ENCODE data around the gene ENPP3.

Gene ENPP3

DNA sequence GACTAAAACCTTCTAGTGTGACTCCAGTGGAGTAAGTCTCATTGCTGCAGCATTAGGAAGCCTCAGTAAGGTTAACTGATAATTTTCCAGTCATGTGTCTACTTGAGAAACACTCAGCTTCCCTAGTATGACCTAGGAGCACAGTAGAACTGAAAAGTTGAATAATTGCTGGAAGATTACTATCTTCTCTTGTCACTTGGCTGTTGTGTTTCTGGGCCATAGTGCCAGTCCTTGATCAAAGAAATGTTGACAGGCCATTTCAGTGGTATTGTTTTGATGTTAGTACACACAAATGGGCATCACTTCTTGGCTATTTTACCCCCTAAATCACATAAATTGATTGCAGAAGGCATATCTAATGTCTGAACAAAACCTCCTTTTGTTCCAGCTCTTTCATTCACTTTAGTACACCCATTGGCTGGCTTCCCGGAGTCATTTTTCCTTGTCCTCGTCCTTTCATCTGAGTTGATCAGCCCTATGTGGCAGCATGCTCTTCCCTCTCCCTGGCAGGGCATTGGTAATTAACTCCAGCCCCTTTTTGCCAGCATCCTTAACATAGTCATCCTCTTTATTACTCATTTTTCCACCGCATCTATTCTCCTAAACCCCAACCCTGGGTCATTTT, 6.0 kb downstream of the ENPP3 start:
- DNase-seq: peak in 1 of 2 experiments; percentile 17

DNA sequence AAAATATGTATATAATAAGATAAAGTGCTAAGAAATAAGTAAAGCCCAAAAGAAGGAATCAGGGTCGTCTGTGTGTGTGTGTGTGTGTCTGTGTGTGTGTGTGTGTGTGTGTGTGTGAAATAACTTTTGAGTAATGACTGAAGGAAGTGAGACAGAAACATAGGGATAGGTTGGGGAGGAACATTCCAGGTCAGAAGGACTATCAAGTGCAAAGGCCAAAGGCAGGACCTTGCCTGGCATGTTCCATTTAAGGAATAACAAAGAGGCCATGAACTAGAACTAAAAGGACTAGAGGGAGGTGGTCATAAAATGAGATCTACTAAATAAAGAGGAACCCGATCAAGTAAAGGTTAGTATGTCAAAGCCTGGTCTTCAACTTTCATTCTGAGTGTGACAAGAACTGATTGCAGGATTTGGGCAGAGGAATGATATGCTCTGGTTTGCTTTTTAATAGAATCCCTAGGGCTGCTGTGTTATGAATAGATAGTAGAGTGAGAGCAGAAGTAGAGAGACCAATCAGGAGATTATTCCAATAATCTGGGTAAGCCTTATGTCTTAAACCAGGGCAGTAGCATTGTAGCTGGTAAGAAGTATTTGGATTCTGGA, 6.9 kb downstream of the ENPP3 start:
- DNase-seq: no peak

DNA sequence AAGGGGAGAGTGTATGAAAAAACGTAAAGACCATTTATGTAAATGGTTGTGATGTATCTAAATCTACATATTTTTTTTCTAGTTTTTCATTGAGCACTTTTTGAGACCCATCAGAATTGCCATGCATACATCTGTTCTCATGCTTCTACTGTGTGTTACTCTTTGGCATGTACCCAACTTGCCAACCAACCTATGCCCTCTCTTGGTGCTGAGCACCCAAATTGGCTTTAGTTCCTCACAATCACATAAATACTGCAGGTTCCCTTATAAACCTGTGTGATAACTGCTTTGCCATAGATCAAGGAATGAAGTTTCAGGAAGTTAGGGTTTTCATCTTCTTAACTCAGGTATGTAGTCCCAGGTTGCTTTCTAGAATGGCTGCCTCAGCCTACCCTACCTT, 7.8 kb downstream of the ENPP3 start:
- DNase-seq: no peak

DNA sequence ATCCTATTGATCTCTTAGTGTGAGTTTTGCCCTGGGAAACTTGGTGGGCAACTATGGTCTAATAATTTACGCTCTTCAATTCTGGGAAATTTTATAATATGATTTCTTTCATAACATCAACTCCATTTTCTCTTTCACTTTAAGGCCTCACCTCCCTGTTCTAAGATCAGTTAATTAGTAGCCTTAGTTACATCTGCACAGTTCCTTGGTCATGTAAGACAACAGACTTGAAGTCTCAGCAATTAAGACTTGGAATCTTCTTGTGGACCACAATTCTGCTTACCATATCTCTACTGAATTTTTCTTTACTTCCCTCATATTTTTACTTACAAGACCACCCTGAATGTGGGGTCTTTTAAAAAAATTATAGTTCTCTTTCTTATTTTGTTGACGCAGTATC, 8.7 kb downstream of the ENPP3 start:
- no peak for DNase-seq

DNA sequence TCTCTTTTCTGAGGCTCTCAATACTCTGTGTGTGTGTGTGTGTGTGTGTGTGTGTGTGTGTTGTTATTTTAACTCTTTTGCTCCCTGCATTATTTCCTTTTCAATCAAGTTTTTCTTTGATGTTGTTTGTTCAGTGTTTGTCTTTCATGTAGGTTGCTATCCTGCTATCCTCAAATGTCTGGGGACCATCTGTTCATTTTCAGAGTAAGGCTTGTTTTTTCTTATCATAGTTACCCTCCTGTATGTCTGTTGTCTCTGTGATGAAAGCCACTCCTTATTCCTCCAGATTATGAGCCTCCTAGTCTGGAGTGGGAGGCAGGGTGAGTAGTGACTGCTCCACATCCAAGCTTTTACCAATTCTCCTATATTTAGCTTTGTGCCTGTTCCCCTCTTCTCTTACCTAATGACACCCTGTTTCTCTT, 9.2 kb downstream of the ENPP3 start:
- no peak for DNase-seq

DNA sequence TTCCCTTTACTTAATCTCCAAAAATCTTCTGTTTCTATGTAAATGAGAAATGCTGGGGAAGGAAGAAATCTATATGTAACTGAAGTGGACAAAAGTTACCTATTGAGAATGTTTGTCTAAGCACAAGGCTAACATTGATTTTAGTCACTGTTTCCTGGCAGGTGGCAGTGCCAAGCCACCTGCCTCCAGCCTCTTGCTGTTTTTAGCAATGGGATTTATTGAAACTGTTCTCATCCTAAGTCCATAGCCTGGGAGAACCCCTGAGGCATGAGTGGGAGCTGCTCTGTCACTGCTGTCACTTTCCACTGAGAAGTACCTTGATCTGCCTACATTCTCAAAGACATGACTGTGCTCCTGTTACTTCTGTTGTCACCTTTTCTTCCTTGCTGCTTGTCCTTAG, 14.7 kb downstream of the ENPP3 start:
- no peak for DNase-seq

DNA sequence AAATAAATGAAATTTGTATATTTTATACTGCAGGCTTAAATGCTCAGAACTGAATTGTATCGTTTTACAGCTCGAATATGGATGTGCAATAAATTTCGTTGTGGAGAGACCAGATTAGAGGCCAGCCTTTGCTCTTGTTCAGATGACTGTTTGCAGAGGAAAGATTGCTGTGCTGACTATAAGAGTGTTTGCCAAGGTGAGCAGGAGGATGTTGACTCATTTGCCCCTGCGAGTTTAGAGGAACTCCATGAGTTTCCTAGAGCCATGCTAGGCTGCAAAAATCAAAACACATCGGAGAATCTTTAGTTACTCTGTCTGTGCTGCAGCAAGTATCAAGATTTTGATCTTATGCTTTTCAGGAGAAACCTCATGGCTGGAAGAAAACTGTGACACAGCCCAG, 15.4 kb downstream of the ENPP3 start:
- no peak for DNase-seq

DNA sequence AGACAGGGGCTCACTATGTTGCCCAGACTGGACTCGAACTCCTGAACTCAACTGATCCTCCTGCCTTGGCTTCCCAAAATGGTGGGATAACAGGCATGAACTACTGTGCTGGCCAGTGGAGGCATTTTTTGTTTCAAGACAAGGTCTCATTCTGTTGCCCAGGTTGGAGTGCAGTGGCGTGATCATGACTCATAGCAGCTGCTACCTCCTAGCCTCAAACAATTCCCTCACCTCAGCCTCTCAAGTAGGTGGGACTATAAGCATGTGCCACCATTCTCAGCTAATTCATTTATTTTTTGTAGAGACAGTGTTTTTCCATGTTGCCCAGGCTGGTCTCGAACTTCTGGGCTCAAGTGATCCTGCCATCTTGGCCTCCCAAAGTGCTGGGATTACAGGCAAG, 17.2 kb downstream of the ENPP3 start:
- DNase-seq: no peak

DNA sequence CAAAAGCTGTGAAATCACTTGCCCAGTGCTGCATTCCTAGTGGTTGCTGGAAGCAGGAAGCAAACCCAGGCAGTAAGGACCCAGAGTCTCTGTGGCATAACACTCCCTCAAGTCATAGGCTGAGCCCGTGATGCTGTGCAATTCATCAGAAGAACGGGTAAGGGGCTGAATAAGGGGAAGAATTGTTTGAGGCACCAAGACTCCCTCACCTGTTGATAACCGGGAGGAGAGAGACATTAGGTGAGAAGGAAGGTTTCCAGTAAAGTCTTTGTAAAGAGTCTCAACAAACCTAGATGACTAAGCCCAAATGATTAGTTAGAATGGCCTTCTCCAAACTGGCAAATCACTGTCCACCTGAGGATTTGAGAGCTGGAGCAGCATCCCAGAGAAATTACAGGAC, 18.3 kb downstream of the ENPP3 start:
- DNase-seq: no peak

DNA sequence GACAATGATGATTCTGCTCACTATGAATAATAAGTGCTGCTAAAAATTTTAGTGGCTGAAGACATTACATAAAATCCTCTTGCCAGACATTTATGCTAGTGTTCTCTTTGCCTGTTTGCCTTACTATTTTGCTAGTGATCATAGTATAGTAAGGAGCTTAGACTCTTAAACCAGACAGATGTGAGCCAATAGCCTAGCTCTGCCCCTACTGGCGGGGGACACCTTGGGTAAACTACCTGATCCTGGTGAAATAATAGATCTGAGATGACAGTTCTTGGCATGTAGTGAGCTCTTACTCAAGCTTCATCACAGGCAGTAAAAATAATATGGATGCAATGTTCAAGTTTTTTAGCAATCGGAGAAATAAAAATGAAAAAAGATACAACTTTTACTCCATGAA, 18.8 kb downstream of the ENPP3 start:
- DNase-seq: no peak

DNA sequence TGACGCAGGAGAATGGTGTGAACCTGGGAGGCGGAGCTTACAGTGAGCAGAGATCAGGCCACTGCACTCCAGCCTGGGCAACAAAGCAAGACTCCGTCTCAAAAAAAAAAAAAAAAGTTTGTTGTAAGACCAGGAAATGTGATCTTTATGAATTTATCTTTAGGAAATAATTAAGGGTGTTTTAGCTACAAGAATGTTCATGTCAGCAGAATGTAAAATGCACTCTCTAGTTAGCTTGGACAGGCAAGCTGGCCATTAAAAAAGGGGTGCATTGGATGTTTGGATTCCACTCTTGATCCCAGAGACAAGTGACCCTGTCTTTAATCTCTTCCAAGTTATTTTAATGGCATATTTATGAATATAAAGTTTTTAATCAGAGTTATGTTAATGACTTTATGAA, 19.6 kb downstream of the ENPP3 start:
- no peak for DNase-seq

DNA sequence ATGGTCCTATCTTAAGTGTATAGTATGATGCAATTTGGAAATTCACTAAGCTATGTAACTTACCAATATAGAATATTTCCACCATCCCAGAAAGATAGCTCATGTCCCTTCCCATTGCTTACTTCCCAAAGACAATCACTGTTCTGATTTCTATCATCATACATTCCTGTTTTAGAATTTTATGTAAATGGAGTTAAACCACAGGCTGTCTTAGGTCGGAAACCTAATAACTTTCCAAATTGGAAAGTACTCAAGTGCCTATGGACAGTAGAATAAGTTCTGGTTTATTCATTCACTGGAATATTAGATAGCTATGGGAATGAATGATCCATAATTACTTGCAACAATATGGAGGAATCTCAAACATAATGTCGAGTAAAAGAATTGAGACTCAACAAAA, 20.1 kb downstream of the ENPP3 start:
- no peak for DNase-seq

DNA sequence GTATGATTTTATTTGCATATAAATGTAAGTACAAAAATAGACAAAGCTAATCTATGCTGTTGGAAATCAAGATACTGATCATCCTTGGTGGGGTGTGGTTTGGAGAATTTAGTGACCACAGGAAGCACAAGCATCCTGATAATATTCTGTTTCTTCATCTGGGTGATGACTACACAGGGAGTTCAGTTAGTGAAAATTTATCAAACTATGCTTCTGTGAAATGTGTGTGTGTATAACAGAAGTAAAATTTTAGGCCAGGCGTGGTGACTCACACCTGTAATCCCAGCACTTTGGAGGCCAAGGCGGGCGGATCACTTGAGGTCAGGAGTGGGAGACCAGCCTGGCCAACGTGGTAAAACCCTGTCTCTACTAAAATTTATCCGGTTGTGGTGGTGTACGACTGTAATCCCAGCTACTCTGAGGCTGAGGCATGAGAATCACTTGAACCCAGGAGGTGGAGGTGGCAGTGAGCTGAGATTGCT, 20.6 kb downstream of the ENPP3 start:
- DNase-seq: no peak

DNA sequence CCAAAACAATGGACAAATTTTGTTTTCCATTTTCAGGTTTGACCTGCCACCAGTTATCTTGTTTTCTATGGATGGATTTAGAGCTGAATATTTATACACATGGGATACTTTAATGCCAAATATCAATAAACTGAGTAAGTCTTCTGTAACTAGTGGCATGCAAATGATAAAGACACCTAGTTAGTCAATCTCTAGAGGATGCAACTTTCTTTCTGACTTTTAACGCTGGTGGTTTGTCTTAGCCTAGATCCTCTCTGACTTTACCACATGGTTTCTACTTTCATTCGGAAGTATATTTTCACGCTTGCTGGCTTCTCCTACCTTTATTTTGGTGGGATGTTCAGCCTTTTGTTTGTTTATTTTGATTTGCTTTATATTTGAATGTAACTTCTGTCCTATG, 21.2 kb downstream of the ENPP3 start:
- DNase-seq: no peak

DNA sequence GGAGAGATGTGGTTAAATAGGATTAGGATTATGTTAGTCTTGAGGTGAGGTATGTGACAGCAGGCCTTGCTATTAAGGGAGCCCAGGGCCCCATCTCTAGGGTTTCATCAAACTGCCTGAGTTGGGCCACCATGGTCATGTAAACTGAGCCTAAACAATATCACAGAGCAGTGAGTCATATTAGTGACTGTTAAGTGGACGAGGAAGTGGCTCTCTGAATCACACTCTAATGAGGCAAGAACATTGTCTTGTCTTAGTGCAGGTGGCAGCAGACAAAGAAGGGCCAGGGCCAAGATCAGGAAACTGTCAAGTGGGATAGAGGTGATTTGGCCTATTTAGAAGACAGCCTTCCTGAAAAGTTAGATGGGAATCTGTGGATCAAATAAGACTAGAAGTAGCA, 23.1 kb downstream of the ENPP3 start:
- no peak for DNase-seq

DNA sequence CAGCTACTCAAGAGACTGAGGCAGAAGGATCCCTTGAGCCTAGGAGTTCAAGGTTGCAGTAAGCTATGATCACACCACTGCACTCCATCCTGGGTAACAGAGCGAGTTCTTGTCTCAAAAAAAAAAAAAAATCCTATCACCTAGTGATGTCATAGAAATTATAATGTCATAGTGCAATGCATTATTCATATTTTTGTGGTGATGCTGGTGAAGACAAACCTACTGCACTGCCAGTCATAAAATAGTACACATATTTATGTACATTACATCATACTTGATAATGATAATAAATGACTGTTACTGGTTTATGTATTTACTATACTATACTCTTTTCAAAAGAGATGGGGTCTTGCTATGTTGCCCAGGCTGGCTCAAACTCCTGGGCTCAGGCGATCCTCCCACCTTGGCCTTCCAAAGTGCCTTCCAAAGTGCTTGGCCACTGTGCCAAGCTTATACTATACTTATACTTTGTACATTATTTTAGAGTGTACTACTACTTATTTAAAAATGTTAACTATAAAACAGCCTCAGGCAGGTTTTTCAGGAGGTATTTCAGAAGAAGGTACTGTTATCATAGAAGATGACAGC, 26.6 kb downstream of the ENPP3 start:
- no peak for DNase-seq

DNA sequence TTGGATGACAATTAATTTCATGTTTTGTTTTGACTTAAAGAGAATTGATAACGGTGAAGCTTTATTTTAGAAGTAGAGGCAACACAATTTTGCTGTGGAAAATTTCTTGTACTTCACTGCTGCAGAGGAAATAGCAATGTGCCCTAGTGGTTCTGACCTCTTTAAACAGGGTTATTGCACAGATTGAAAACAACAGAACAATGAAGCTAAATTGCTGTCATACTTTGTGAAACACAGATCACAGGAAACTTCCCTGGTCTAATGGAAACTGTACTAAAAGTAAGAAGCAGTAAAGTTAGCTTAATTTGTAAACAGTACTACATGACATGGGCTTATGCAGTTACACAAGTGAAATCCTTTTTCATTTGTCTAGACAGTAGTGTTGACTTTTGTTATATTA, 32.8 kb downstream of the ENPP3 start:
- DNase-seq: no peak

DNA sequence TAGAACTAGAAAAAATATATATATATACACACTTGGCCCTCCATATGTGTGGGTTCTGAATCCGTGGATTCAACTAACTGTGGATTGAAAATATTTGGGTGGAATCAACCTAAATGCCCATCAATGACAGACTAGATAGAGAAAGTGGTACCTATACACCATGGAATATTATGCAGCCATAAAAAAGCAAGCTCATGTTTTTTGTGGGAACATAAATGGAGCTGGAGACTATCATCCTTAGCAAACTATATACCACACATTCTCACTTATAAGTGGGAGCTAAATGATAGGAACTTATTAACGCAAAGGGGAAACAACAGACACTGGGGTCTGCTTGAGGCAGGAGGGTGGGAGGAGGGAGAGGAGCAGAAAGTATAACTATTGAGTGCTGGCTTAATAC, 36.1 kb downstream of the ENPP3 start:
- no peak for DNase-seq

DNA sequence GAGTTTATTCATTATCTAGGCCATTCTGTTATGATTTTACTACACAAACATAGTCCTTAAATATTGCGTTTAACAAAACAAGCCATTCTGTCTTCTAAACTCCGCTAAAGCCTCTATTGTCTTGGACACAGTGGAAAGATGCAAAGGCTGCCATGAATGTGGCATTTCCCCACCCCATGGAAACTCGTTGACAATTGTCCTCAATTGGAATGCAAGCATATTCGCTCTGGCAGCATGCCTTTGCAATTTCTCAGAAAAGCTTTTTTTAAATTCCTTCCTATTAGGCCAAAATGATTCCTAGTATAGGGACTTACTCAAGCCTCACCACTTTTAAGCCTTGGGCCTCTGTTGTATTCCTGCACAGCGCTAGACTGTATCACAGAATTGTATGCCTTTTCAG, 41.3 kb downstream of the ENPP3 start:
- no peak for DNase-seq

DNA sequence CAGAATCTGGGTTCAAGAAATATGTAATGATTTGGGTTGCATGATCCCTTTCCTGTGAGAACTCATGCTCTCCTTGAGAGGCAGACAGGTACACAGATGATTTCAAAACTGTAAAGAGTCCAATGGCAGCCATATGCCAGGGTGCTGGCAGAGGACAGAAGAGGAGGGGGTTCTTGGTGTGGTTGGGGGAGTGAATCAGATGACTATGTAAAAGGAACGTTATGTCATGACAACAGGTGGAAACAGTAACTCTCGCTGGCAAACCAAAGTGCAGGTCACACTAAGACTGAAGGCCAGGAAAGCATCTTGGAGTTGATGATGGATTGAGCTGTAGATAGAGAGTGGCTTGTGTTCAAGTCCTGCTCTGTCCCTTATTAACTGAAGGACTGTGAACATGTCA, 43.8 kb downstream of the ENPP3 start:
- DNase-seq: no peak

DNA sequence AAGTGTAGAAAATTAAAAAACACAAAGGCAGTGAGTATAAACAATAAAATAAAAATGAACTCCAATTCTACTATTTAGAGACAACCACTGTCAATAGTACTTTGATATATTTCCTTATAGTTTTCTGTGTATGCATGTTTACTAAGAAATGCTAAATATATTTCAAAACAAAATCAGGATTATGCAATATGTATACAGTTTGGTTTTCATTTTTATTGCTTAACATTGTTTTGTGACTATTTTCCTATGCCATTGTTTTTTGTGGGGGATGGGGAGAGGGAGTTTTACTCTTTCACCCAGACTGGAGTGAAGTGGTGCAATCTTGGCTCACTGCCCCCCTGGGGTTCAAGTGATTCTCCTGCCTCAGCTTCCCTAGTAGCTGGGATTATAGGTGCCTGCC, 44.5 kb downstream of the ENPP3 start:
- DNase-seq: no peak

DNA sequence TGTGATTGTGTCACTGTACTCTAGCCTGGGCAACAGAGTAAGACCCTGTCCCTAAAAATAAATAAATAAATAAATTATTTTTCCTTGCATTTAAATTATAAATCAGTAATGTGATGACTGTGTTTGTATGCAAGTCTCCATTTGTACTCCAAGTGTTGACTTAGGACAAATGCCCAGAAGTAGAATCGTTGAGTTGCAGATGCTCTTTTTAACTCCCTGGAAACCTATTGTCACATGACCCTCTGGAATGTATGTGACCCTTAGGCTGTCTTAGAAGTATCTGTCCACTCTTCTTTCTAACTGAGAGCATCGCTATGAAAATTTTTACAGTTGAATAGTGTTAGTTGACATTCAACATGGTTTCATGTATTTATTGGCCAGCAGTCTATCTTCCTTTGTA, 45.3 kb downstream of the ENPP3 start:
- DNase-seq: no peak

DNA sequence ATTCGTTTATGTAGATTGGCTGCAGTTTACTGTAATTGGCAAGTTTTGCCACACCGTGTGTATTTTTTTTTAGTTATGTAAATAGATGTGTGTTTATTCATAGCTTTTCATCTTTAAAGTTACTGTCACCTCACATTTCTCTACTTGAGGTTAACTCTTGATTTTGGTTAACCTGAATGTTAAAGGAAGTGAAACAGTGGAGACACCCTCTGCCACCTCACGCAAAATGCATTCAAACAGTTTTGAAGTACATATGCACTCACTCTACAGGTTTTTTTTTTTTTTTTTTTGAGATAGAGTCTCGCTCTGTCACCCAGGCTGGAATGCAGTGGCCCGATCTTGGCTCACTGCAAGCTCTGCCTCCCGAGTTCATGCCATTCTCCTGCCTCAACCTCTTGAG, 46.4 kb downstream of the ENPP3 start:
- DNase-seq: no peak

DNA sequence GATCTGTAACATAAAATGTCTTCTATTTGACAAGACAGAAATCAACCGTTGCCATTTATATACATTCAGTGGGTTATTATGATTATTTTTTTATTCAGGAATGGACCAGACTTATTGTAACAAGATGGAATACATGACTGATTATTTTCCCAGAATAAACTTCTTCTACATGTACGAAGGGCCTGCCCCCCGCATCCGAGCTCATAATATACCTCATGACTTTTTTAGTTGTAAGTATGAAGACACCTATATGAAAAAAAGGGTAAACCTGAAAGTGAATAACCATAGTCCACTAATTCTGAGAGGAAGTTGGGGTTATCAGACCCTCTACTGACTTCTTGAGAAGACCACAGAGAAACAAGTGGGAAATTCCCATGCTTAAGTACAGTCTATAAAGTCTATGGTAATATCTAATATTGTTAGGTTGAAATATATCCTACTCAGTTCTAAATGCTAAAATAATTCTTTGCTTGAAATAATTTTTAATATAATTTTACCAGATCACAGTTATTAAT, 48.2 kb downstream of the ENPP3 start:
- DNase-seq: no peak

DNA sequence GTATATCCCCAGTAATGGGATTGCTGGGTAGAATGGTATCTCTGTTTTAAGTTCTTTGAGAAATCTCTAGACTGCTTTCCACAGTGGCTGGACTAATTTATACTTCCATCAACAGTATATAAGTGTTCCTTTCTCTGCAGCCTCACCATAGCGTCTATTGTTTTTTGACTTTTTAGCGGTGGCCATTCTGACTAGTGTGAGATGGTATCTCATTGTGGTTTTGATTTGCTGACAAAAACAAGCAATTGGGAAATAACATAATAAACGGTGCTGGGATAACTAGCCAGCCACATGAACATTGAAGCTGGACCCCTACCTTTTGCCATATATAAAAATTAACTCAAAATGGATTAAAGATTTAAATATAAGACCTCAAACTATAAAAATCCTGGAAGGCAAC, 49.9 kb downstream of the ENPP3 start:
- DNase-seq: no peak
